GM18502 (cell line): ENCODE data around the gene CLEC4A.
"Not testable (repeated sequence)": the region's sequence is repeated elsewhere in the genome, so short reads cannot be mapped to it uniquely, and the experiment has no call there.

Experiments used
- ATAC-seq: cut with Tn5 transposase; IDR thresholded peaks from one replicate; pipeline ENCODE4 v1.9.1; 2021; ENCODE audit warnings: mild to moderate bottlenecking; ENCODE audit not compliant: unreplicated experiment, poor library complexity

Gene CLEC4A

GRCh38 chr12:8123124-8123912 is at the start of gene CLEC4A:
Gene CLEC4A, plus strand, starts transcription at chr12:8123617. Its CDS starts 262 bp downstream, at chr12:8123879.
- no peak for ATAC-seq

- no peak for ATAC-seq
Measured at GRCh38 chr12:8075935-8076334, 47.5 kb upstream of the CLEC4A start.

GRCh38 chr12:8076366-8076765 is 47.1 kb upstream of the CLEC4A start:
- ATAC-seq = no peak

- no peak for ATAC-seq
Measured at GRCh38 chr12:8077207-8077606, 46.2 kb upstream of the CLEC4A start.

GRCh38 chr12:8078398-8078797 is 45.0 kb upstream of the CLEC4A start:
- no peak for ATAC-seq

GRCh38 chr12:8078916-8079315 is 44.5 kb upstream of the CLEC4A start:
- ATAC-seq = no peak

GRCh38 chr12:8080120-8080519 is 43.3 kb upstream of the CLEC4A start:
- ATAC-seq = no peak

- peak; percentile 34 for ATAC-seq
Measured at GRCh38 chr12:8081251-8081920, 42.0 kb upstream of the CLEC4A start.

- no peak for ATAC-seq
Measured at GRCh38 chr12:8082808-8083100, 40.7 kb upstream of the CLEC4A start.

GRCh38 chr12:8084351-8084750 is 39.1 kb upstream of the CLEC4A start:
- not testable (repeated sequence) for ATAC-seq

GRCh38 chr12:8087666-8088065 is 35.8 kb upstream of the CLEC4A start:
- ATAC-seq = no peak

- peak; percentile 75 for ATAC-seq
Measured at GRCh38 chr12:8088574-8088973, 34.8 kb upstream of the CLEC4A start.

GRCh38 chr12:8089277-8089676 is 34.1 kb upstream of the CLEC4A start:
- ATAC-seq = not testable (repeated sequence)

GRCh38 chr12:8089716-8090115 is 33.7 kb upstream of the CLEC4A start:
- no peak for ATAC-seq

GRCh38 chr12:8093291-8093690 is 30.1 kb upstream of the CLEC4A start:
- no peak for ATAC-seq

- no peak for ATAC-seq
Measured at GRCh38 chr12:8096281-8096915, 27.0 kb upstream of the CLEC4A start.

GRCh38 chr12:8099235-8099634 is 24.2 kb upstream of the CLEC4A start:
- ATAC-seq = no peak

- ATAC-seq = no peak
Measured at GRCh38 chr12:8108808-8109398, 14.5 kb upstream of the CLEC4A start.

- not testable (repeated sequence) for ATAC-seq
Measured at GRCh38 chr12:8113117-8113516, 10.3 kb upstream of the CLEC4A start.

- no peak for ATAC-seq
Measured at GRCh38 chr12:8120072-8120713, 3.2 kb upstream of the CLEC4A start.

GRCh38 chr12:8127138-8127537 is 3.7 kb downstream of the CLEC4A start:
- no peak for ATAC-seq
